ENCODE data around the gene PDE4B. TPM values are rescaled to one million over a fixed set of nuclear protein-coding genes. Genes with fewer than 3 reads are reported as not detected.

PDE4B gene
- total RNA-seq, 1 donor from 2014 or later = 0.57 TPM

GRCh38 chr1:66422804-66423203, 630.1 kb downstream of the PDE4B start:
- Mint-ChIP-seq H3K27ac (ENCODE audit: unreplicated experiment) (no peak overlapping the region), H3K36me3 (ENCODE audit: low read depth) (peaks cover 3% of the 10 kb centered on the region), H3K4me3 (ENCODE audit: unreplicated experiment) (no peak overlapping the region), H3K4me1 (ENCODE audit: low read depth) (no peaks in the 10 kb centered on the region), H3K9me3 (ENCODE audit: low read depth) (peaks cover 19% of the 10 kb centered on the region), H3K27me3 (ENCODE audit: low read depth) (no peaks in the 10 kb centered on the region)
- TF ChIP-seq CTCF (IDR thresholded peaks at IDR 0.05) = no peak
- DNase-seq (ENCODE audit: low spot score) = no peak
